CD1c-positive myeloid dendritic cell (primary cell): ENCODE data around the gene DIP2C.
"Not testable (repeated sequence)": the region's sequence is repeated elsewhere in the genome, so short reads cannot be mapped to it uniquely, and the experiment has no call there.

Source experiments
- DNase-seq: peaks from one replicate; pipeline ENCODE4 v3.0.0-alpha.2; 2016; ENCODE audit errors: extremely low spot score

The DIP2C gene

GRCh38 chr10:610642-611305 is 78.7 kb downstream of the DIP2C start:
- DNase-seq: not testable (repeated sequence)

DNA sequence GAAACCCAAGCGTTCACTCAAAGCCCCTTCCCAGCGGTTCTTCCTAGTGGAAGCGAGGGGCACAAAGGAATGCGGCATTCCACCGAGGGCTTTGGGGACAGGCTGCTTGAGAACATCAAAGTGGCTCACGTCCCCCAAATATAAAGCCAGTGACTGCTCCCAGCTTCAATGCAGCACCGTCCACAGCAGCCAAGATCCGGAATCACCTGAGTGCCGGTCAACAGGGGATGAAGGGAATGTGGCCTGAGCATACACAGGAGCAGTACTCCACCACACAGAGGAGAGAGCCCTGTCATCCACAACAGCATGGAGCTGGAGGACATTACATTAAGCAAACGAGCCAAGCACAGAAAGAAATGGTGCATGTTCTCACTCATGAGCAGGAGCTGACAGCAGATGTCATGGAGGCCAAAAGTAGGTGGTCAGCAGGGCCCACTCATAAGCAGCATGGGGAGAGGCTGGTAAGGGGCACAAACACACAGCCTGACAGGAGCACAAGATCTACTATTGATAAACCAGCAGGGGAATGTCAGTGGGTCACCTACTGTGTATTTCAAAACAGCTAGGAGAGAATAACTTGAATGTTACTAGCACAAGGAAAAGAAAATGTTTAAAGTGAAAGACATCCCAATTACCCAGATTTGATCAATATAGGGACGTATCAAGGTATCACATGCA is 79.5 kb downstream of the DIP2C start:
- no peak for DNase-seq

- DNase-seq: no peak
Measured at GRCh38 chr10:609262-609658, 80.2 kb downstream of the DIP2C start.

- DNase-seq: no peak
Measured at GRCh38 chr10:608331-609261, 80.9 kb downstream of the DIP2C start.

- DNase-seq: no peak
Measured at GRCh38 chr10:607545-608185, 81.8 kb downstream of the DIP2C start.

DNA sequence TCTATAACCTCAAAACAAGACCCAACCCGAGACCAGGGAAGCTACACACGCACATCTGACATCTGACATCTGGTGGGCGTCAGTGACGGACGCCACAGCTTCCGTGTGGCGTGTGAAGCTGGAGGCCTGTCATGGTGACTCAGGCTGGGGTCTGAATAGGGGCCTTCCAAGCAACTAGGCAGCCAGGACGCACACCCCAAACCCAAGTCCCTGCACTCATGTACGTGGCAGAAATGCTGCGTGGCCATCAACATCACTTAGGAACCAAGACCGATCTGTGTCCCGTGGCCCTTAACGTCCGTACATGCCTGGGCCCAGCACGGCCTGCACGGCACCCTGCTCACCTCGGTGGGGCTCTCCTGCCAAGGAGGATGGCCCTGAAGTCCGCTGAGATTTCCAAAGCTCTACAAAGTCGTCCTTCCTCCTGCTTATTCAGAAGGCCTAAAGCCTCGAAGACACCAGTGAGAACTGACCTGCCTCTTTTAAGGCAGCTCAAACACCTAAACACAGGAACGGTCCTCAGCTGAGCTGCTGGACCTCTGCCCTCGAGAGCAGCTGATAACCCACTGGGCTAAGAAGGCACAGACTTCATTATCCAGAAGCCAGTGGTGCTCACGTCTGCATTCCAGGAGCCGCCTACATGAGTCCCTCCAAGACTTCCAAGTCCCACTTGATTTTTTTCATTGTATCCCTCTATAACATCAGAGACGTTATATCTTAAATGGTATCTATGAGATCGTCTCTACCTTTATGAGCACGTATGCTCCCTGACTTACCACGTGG is 82.5 kb downstream of the DIP2C start:
- no peak for DNase-seq

DNA sequence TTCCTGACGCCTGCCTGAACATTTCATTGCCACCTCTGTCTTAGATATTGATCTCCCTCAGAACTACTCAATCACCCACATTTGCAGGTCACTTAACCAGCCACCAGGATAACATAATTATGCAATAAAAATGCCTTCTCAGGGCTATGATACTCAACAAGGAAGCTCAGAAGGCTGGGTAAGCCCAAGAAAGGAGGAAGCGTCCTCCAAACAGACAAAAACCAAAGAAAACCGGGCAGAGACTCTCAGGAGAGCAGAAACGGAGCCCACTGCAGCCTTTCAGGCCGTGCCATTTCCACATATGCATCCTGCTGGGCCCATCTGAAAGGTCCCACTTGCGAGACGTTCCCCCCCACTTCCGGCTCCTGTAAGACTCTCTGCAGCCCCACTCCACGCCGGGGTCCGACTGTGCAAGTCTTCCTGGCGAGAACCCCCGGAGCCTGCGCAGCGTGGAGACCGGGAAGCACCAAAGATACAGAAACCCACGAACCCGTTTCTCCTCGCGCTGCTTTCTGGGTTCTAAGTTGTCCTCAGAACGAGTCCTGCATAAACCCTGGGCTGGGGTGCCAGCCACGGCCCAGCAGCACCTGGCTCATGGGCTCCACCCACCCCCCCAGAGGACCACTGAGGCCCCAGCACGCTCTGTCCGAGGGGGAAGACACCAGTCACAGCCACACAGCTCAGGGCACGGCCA is 83.7 kb downstream of the DIP2C start:
- no peak for DNase-seq

DNA sequence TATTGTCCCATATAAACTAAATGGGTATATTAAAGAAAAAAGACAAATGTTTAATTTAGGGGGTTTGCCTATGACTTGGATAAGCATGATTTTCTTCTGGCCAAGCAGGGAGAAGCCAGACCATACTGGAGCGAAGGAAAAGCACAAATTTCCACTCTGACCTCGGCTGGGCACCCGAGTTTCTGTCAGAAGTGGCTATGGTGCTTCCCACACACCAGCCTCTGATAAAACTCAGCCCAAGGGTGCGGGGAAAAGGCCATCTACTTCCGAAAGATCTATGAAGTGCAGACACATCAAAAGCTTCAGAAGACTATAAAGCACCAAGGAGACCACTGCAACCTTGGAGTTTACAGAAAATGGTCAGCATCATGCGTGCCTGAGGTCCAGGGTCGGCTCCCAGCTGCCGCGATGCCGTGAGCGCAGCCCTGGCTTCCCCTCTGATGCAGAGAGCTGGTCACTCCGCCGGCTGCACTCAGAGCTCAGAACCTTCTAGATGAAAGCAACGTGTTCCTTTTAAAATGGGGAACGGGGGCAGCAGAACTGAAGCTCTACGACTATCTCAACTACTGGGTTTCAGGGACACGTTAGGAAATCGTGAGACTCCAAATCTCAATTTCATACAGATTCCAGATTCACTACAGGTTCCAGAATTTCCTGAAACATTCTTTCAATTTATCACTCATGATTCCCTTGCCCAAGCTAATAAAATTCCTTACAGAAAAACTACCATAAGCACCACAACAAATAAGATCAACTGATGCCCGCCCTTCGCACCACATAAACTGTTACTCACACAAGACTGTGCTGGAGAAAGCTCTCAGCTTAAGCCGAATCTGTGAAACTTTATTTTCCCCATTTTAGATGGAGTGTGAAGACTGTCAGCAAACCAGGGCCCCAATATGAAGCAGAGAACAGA is 84.5 kb downstream of the DIP2C start:
- no peak for DNase-seq

DNA sequence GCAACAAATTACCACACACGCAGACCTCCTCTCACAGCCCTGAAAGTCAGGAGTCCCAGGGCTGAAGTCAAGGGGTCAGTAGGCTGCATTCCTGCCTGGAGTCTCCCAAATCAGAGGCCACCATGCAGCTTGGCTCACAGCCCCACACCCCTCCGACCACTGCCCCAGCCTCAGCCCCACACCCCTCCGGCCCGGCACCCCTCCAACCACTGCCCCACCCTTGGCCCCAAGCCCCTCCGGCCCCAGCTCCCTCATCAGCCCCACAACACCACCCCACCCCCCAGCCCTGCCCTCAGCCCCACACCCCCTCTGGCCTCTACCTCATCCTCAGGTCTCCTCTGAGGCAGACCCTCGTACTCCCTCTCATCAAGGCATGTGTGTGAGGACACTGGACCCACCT is 85.7 kb downstream of the DIP2C start:
- no peak for DNase-seq

GRCh38 chr10:602391-603005 is 87.0 kb downstream of the DIP2C start:
- no peak for DNase-seq

- DNase-seq: no peak
Measured at GRCh38 chr10:601660-601963, 87.9 kb downstream of the DIP2C start.

DNA sequence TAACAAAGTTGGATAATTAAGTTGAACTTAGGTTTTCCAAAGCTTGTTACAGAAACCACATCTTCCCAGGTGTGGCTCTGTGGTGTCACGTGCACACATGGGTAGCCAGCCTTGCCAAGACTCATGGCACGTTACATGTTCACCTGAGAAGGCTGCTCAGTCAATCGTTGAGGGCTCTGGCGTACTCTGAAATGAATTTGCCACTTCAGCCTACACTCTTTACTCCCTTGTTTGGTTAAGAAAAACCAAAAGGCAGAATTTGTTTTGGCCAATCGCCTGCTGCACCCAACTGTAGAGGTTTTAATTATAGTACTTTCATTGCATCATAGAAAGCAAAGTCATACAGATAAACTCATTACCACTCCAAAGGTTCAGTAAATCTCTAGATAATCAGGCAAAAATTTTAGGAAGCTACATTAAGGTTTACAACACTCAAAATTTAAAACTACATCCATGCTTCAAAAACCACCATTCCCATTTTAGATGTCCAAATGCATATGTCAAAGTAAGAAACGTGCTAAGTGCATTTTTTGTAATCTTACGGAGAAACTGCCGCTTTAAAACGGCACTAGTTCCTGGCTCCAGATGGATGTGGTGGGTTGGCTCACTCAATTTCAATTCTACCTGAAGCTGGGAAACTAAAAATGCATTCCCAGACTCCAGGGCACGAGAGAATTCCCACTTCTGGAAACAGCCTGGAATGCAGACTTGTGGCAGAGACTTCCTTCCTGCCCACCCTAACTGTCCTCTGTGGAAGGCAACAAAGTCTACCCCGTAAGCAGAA is 88.4 kb downstream of the DIP2C start:
- DNase-seq: no peak

DNA sequence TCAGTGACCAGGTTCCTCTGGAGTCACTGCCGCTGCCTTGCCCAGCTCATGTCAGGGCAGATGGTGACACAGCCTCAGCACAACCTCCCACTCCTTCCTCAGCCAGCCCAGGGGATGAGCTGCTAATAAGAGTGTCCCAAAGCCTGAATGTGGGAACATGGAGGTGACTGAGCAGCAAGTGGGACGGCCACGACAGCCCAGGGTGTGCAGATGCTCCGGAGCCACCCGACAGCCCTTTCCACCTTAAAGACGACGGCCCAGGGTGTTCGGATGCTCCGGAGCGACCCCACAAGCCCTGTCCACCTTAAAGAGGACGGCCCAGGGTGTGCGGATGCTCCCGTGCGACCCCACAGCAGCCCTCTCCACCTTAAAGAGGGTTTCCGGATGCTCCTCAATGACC is 89.2 kb downstream of the DIP2C start:
- no peak for DNase-seq

- no peak for DNase-seq
Measured at GRCh38 chr10:599767-600166, 89.7 kb downstream of the DIP2C start.

DNA sequence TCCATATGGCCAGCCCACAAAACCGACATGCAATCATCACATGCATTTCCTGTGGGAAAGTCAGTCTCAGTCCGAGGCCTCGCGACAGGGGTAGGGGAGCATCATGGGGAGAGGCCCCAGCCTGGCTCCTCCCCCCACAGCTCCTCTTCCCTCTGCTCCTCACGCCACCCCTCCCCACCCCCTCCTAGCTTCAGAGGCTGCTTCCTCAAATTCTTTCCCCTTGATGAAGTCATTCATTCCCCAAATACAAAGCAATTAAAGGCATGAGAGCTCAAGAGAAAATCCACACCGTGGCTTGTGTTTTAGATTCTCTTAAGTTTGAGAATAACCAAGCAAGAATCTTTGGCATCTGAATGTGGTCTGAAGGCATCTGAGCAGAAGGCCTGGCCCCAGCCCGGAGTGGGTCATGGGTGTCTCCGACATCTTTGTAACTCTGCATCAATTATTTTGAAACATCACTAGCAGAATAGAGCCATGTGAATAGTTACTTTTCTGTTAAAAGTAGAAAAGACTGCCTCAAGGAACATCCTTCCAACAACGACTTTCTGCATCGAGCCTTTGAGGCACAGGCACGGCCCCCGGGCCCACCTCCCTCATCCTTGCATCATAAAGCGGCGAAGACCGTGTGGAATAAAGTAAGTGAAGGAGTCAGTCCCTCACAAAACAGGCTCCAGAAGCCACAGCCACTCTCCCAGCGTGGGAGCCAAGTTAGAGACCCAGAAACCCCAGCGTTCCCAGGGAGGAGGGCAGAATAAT is 90.9 kb downstream of the DIP2C start:
- DNase-seq: no peak

DNA sequence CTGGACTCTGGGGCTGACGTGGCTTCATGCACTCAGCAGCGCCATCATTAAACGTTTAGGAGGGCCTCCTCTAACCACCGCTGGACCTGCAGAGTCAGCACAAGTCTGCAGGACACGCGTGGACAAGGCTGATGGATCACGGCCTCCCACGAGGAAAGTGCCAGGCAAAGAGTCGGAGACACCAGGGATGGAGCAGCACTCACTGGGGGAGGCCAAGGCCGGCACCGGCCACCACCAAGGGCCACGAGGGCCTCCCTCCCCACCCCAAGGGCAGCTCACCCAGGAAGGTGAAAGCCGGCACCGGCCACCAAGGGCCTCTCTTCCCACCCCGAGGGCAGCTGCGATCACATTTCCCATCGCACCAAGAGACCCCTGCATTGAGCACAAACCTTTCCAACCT is 91.5 kb downstream of the DIP2C start:
- DNase-seq: no peak

GRCh38 chr10:596725-597345 is 92.6 kb downstream of the DIP2C start:
- DNase-seq: no peak
